HG02973 (cell line): ENCODE measurements around the gene TAL1.

Experiments used
- ATAC-seq: cut with Tn5 transposase; IDR thresholded peaks from one replicate; pipeline ENCODE4 v1.9.1; 2021; ENCODE audit warnings: moderate library complexity; ENCODE audit not compliant: unreplicated experiment

The TAL1 gene

DNA sequence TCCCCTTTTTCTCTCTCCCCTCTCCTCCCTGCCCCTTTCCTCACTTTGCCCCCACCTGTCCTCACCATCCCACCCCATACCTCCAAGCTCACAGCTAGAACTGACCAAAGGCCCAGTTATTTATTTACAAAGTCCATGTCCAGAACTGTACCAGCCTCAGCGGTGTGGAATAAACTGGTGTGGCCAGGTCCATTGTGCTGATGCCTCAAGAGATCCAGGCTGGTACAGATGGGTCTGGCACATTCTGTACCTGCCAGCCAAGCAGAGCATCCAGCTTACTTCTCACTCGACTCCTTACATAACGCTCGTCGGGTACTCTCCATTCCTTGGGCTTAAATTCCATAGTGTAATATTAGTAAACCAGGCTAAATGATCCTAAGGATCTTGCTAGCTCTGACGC, 54.0 kb downstream of the TAL1 start:
- no peak for ATAC-seq

DNA sequence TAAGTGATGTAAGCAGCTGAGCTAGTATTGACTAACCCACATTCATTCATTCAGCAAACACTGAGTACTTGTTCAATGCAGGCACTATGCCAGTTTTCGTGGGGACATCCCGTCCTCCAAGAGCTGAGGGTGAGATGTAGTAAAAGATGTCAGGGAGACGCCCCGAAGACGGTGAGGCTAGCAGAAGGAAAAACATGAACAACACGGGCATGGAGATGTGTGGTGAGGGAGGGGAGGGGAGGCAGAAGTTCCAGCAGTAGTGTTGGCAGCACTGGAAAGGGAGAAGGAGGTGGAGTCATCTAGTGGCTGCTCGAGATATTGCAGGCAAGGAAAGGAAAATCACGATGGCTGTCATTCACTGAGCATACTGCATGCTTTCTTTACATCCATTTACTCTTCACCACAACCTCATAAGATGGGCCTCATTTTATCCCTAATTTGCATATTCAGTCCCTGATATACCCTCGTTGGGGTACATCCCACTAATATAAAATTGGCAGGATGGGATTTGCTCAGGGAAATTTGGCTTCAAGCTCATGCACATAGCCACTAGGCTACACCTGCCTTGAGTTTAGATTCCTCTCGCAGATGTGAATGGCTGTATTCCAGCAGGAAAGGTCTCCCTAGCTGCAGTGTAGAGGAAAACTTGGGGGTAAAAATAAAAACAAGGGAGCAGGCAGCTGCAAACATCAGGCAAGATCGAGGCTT, 56.6 kb downstream of the TAL1 start:
- peak; percentile 55 for ATAC-seq

DNA sequence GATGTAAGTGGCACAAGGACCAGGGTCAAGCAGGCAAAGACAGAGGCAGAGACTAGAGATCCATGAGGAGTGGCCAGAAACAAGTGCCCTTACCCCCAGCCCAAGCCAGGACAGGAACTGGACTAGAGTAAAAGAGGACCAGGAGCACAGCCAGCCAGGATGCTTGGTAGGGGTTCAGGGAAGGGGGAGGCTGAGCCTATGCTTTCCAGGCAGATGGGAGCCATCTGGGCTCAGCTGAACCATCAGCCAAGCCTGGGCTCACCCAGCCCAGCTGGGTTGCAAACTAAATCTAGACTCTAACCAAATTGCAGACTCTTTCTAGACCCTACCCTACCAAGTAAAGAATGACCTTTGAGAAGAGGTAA, 57.4 kb downstream of the TAL1 start:
- no peak for ATAC-seq

DNA sequence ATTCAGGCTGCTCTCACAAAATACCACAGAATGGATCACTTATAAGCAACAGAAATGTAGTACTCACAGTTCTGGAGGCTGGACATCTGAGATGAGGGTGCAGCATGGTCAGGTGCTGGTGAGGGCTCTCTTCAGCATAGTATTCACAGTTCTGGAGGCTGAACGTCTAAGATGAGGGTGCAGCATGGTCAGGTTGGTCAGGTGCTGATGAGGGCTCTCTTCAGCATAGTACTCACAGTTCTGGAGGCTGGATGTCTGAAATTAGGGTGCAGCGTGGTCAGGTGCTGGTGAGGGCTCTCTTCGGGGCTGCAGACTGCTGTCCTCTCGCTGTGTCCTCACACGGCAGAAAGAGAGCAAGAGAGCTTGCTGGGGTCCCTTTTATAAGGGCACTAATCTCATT, 59.2 kb downstream of the TAL1 start:
- no peak for ATAC-seq
